Stimulated activated CD4-positive, alpha-beta T cell treated with anti-CD3 and anti-CD28 coated beads, Interleukin-1b, Interleukin-23, amount 100 ng/mL, for 48 hours (primary cell): ENCODE data around the gene AGL.
"Not testable (repeated sequence)": the region's sequence is repeated elsewhere in the genome, so short reads cannot be mapped to it uniquely, and the experiment has no call there.

Experiments used
- DNase-seq: peaks from one replicate; pipeline ENCODE4 v3.0.0-alpha.2; 2020

Gene AGL

GRCh38 chr1:99944192-99944591, 94.0 kb downstream of the AGL start:
- DNase-seq = no peak

- DNase-seq = no peak
These were observed 95.0 kb downstream of the AGL start for GRCh38 chr1:99945174-99945573.

DNA sequence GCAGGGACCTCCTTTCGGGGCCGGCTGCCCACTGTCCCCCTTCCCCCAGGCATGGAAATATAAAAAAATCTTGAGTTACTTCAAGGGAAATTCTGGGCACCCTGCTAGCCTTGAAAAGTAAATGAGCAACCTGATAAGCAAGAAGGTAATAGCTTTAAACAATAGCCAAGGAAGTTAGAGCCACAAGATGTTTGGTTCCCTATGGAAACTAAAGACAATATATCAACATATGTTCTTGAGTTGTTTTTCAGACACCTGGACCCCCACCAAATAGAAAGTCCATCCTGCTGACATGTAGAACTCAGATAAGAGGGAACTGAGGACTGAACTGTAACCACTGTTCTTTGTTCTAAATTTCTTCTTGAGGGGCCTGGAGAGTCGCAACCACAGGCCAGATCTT, 100.3 kb downstream of the AGL start:
- DNase-seq = no peak

DNA sequence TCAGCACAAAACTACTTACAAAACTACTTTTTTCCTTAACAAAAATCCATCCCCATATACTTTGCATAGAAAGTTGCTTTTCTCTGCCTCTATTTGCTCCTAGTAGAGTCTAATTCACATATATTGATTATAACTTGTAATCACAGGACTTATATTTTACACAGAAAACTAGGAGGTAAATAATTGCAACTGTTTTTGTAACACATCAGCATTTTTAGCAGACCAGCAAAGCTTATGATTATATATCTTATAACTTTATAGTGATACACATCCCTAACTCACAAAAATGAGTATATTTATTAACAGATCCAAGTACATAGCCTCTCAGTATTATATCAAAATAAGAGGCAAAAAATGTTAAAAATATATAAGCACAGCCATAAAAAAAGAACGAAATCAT, 102.4 kb downstream of the AGL start:
- DNase-seq = no peak

GRCh38 chr1:99955375-99955774, 105.2 kb downstream of the AGL start:
- no peak for DNase-seq

DNA sequence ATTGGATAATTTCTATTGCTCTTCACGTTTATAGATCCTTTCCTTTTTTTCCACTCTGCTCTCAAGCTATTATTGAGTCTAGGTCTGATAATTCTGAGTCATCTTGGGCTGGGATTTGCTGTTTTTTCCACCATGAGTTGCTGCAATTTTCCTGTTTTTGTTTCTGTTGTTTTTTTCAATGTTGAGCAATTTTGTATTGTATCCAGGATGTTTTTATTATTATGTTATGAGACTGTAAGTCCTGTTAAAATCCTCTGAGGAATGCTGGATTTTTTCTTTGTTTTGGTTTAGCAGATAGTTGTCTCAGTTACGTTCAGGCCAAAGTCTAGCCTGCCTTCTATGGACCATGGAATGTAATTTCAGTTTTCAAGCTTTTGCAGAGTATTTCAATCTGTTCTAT, 106.6 kb downstream of the AGL start:
- DNase-seq = no peak

GRCh38 chr1:99957818-99958217, 107.7 kb downstream of the AGL start:
- DNase-seq = no peak

DNA sequence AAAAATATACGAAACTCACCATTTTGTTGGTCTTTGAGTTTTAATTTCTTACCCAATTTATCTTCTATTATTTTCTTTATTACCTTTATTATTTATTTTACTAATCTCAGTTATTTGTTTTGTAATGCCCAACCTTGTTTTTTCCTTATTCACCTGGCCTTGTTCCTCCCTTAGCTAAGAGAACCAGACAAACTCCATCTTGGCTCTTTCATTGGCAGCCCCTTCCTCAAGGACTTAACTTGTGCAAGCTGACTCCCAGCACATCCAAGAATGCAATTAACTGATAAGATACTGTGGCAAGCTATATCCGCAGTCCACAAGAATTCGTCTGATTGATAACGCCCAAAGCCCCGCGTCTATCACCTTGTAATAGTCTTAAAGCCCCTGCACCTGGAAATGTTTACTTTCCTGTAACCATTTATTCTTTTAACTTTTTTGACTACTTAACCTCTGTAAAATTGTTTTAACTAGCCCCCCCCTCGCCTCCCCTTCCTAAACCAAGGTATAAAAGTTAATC, 109.1 kb downstream of the AGL start:
- DNase-seq = not testable (repeated sequence)

DNA sequence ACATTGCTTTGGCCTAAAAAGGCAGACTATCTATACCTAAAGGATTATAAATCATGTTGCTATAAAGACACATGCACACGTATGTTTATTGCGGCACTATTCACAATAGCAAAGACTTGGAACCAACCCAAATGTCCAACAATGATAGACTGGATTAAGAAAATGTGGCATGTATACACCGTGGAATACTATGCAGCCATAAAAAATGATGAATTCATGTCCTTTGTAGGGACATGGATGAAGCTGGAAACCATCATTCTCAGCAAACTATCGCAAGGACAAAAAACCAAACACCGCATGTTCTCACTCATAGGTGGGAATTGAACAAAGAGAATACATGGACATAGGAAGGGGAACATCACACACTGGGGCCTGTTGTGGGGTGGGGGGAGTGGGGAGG, 110.1 kb downstream of the AGL start:
- DNase-seq = not testable (repeated sequence)

- no peak for DNase-seq
These were observed 113.1 kb downstream of the AGL start for GRCh38 chr1:99963041-99963795.

DNA sequence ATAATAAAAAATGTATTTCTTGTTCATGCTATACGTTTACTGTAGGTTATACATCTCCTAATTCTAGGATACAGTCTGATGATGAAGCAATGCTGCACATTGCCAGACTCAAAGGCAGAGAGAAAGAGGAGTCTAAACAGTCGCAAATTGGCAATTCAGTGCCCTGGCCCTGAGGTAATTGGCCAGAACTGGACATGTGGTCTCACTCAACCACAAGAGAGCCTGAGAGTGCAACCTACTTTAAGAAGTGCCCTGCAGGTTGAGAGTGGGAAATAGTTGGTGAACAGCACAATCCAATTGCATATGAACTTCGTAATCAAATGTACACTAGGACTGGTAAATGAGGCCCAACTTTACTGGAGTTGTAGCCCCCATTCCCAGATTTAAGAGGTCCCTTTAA, 114.6 kb downstream of the AGL start:
- DNase-seq = no peak

- no peak for DNase-seq
These were observed 115.7 kb downstream of the AGL start for GRCh38 chr1:99965646-99966375.

DNA sequence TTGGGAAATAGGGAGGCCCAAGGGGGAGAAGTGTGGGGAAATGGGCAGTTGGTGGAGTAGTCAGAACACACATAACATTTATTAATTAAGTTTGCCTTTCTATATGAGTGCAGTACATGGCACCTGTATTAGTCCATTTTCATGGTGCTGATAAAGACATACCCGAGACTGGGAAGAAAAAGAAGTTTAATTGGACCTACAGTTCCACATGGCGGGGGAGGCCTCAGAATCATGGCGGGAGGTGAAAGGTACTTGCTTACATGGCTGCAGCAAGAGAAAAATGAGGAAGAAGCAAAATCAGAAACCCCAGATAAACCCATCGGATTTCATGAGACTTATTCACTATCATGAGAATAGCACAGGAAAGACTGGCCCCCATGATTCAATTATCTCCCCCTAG, 118.1 kb downstream of the AGL start:
- no peak for DNase-seq

DNA sequence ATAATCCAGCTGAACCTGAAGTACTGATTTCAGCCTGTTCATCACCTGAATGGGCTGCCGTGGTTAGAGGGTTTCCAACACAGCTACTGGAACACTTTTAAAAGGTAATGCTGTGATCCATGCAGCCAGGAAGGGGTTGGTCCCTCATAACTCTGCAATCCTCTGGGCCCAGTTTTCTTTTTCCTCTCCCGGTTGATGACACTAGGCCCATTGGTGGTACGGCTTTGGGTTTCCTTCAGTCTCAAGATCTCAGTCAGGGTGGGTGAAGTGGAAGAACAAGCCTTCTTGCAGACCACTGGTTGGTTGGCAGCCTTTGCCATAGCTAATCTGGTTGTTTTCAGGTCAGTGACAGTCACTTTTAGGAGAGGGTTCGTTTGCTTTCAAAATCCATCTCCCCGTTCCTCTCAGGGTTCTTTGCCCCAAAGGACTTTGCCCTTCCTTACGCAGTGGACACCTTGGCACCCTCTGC, 119.1 kb downstream of the AGL start:
- no peak for DNase-seq

- DNase-seq = peak; percentile 85
These were observed 119.8 kb downstream of the AGL start, which contains the start of gene SLC35A3 for GRCh38 chr1:99969729-99970621. SLC35A3 (plus strand) TSS chr1:99969996; CDS start chr1:99993555, 23,559 bp downstream.

- DNase-seq = no peak
These were observed 120.6 kb downstream of the AGL start for GRCh38 chr1:99970713-99971255.

DNA sequence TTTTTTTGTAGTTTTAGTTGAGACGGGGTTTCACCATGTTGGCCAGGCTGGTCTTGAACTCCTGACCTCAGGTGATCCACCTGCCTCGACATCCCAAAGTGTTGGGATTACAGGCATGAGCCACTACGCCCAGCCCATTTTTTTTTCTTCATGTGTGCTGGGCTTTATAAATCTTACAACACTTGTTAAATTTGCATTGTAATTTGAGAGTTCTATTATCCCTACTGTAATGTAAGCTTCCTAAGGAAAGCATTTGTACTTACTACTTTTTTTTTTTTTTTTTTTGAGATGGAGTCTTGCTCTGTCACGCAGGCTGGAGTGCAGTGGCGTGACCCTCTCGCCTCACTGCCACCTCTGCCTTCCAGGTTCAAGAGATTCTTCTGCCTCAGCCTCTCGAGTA, 121.9 kb downstream of the AGL start:
- not testable (repeated sequence) for DNase-seq
